DOHH2 (cell line): Measurements from ENCODE around the gene RAPGEF1.

ENCODE experiments used
- H3F3A ChIP-seq: fragments of 200-600 bp; sonication (generic), shearing (Covaris generic); 2 replicates; pipeline ENCODE4 v1.6.0; 2016; ENCODE audit warnings: antibody characterized with exemption, mild to moderate bottlenecking; ENCODE audit not compliant: control insufficient read depth, insufficient read depth
- H3K27ac ChIP-seq: fragments of 200-600 bp; sonication (generic); 2 replicates; pipeline ENCODE4 v1.5.1; 2014; ENCODE audit warnings: low read depth, mild to moderate bottlenecking, low read length, moderate library complexity
- H3K27me3 ChIP-seq: fragments of 200-600 bp; sonication (generic); 2 replicates; pipeline ENCODE4 v1.6.1; 2014; ENCODE audit warnings: mild to moderate bottlenecking, low read length, mixed read lengths; ENCODE audit not compliant: control insufficient read depth
- H3K36me3 ChIP-seq: fragments of 200-600 bp; sonication (generic); 2 replicates; pipeline ENCODE4 v1.6.1; 2014; ENCODE audit warnings: mild to moderate bottlenecking, low read length, moderate library complexity, mixed read lengths; ENCODE audit not compliant: control insufficient read depth
- H3K4me1 ChIP-seq: fragments of 200-600 bp; sonication (generic); 2 replicates; pipeline ENCODE4 v1.6.1; 2014; ENCODE audit warnings: mild to moderate bottlenecking, low read length, mixed read lengths; ENCODE audit not compliant: control insufficient read depth
- H3K4me2 ChIP-seq: fragments of 200-600 bp; sonication (generic); 2 replicates; pipeline ENCODE4 v1.6.0; 2014; ENCODE audit warnings: mild to moderate bottlenecking, low read length, moderate library complexity
- H3K4me3 ChIP-seq: fragments of 200-600 bp; sonication (generic); 2 replicates; pipeline ENCODE4 v1.5.1; 2014; ENCODE audit warnings: mild to moderate bottlenecking, low read length, mixed read lengths
- H3K79me2 ChIP-seq: fragments of 200-600 bp; sonication (generic); 2 replicates; pipeline ENCODE4 v1.6.1; 2014; ENCODE audit warnings: mild to moderate bottlenecking, low read length, mixed read lengths; ENCODE audit not compliant: control insufficient read depth
- H3K9me2 ChIP-seq: fragments of 200-600 bp; sonication (generic); replicated peaks from 2 replicates; pipeline ENCODE4 v1.6.1; 2014; ENCODE audit warnings: mild to moderate bottlenecking, low read length, mixed read lengths; ENCODE audit not compliant: control insufficient read depth
- H3K9me3 ChIP-seq: fragments of 200-600 bp; sonication (generic); 2 replicates; pipeline ENCODE4 v1.6.1; 2014; ENCODE audit warnings: antibody characterized with exemption, low read length, mixed read lengths; ENCODE audit not compliant: control insufficient read depth, insufficient read depth
- H4K20me1 ChIP-seq: fragments of 200-600 bp; sonication (generic); 2 replicates; pipeline ENCODE4 v1.6.0; 2014; ENCODE audit warnings: low read depth, mild to moderate bottlenecking, antibody characterized with exemption, low read length, moderate library complexity; ENCODE audit not compliant: control insufficient read depth, insufficient read depth
- EZH2phosphoT487 ChIP-seq: fragments of 200-600 bp; sonication (generic); IDR thresholded peaks from 2 replicates; pipeline ENCODE4 v1.6.1; 2017; ENCODE audit warnings: borderline replicate concordance, mild to moderate bottlenecking, antibody characterized with exemption, low read length, moderate library complexity, mixed read lengths
- TF ChIP-seq, protein P1 (sequence below): fragments of 200-600 bp; sonication (generic); IDR thresholded peaks from one replicate; pipeline ENCODE4 v1.5.1; 2014; ENCODE audit warnings: antibody characterized with exemption, mild to moderate bottlenecking, low read depth, low read length; ENCODE audit not compliant: poor library complexity, severe bottlenecking

The RAPGEF1 gene

DNA sequence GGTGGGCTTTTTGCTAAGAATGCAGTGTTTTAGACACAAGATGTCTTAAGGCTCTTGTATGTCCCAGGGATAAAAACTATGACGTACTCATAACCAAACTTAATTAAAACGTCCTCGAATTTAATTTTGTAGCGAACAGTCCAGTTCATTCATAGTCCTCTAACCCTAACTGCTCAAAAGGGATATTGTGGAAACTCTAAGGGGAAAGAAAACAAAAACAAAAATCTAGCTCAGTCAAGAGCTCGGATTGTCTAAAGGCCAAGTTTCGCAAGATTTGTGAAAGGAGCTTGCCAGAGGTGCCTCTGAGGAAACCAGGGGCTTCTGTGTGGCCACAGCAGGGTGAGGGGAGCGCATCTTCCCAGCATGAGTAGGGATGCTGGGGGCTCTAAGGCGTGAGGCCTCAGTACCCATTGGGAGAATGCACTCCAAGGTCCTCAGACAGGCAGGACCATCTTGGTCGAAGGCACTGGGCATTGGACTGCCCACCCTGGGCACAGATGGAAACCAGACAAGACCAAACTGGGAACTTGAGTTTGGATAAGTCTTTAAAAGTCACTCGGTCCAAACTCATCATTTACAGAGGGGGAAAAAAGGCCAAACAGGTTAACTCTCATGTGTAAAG lies 122.8 kb downstream of the RAPGEF1 start:
- no peaks in the 10 kb centered on the region for H4K20me1 ChIP-seq
- H3K9me2 ChIP-seq = no peaks in the 10 kb centered on the region
- H3K36me3 ChIP-seq = peaks cover 63% of the 10 kb centered on the region
- H3K4me3 ChIP-seq = no peak overlapping the region
- no peaks in the 10 kb centered on the region for H3F3A ChIP-seq
- H3K4me1 ChIP-seq = peaks cover 4% of the 10 kb centered on the region
- TF ChIP-seq, protein P1, sequence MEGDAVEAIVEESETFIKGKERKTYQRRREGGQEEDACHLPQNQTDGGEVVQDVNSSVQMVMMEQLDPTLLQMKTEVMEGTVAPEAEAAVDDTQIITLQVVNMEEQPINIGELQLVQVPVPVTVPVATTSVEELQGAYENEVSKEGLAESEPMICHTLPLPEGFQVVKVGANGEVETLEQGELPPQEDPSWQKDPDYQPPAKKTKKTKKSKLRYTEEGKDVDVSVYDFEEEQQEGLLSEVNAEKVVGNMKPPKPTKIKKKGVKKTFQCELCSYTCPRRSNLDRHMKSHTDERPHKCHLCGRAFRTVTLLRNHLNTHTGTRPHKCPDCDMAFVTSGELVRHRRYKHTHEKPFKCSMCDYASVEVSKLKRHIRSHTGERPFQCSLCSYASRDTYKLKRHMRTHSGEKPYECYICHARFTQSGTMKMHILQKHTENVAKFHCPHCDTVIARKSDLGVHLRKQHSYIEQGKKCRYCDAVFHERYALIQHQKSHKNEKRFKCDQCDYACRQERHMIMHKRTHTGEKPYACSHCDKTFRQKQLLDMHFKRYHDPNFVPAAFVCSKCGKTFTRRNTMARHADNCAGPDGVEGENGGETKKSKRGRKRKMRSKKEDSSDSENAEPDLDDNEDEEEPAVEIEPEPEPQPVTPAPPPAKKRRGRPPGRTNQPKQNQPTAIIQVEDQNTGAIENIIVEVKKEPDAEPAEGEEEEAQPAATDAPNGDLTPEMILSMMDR = no peak
- no peaks in the 10 kb centered on the region for H3K27me3 ChIP-seq
- H3K9me3 ChIP-seq = no peaks in the 10 kb centered on the region
- no peaks in the 10 kb centered on the region for H3K79me2 ChIP-seq
- no peak overlapping the region for H3K4me2 ChIP-seq
- H3K27ac ChIP-seq = no peak overlapping the region

DNA sequence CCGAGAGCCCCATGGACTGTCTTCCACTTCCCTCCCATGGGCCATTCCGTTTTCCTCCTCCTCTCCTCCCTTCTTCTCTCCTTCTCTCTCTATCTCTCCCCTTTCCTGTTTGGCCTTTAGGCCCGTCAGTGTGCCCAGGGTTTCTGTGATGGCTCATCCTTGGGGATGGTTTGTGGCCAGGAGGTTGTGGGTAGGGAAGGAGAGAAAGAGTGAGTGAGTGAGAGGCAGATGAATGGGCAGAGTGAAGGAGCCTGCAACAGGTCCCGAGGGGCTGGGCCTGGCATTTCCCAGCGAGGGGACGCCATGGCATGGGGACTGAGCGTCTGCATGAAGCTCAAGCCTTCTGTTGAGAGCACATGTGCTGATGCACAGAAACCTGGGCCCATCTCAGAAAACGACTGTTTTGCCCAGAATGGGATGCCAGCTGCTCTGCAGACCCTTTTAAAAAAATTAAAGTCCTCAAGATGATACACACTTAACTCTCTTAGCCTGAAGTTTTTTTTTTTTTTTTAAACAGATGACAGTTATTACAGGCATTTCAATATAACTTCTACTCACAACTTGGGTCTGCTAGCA lies 125.4 kb downstream of the RAPGEF1 start:
- Histone ChIP-seq H3K79me2 (no peaks in the 10 kb centered on the region), H4K20me1 (no peaks in the 10 kb centered on the region; the same call in 1 of the 2 replicates), H3K4me1 (no peaks in the 10 kb centered on the region), H3K4me2 (no peak overlapping the region), H3K27ac (no peak overlapping the region), H3K9me3 (no peaks in the 10 kb centered on the region), H3K9me2 (no peaks in the 10 kb centered on the region), H3K27me3 (no peaks in the 10 kb centered on the region), H3K4me3 (no peak overlapping the region), H3F3A (no peaks in the 10 kb centered on the region; the same call in 1 of the 2 replicates), H3K36me3 (peaks cover 50% of the 10 kb centered on the region)
- TF ChIP-seq EZH2phosphoT487 = no peak
- TF ChIP-seq, protein P1 = no peak

DNA sequence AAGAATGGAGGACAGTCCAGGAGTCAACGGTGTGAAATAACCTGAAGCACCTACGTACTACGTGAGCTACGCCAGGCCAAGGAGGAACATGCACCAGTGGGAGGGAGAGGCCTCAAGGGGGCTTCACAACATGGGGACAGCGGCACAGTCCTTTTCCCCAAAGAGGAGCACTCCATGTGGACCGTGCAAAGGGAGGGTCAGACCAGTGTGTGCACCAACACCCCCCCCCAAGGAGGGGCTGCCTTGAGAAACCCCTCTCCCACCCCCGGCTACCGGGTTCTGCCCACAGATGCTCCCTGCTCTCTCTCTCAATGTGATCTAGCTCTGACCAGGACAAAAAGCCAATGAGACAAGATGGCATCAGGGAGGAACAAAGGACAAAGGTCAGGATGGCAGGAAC lies 126.0 kb downstream of the RAPGEF1 start:
- Histone ChIP-seq H3K4me1 (no peaks in the 10 kb centered on the region), H3K9me2 (no peaks in the 10 kb centered on the region), H4K20me1 (no peaks in the 10 kb centered on the region; the same call in 1 of the 2 replicates), H3K4me3 (no peak overlapping the region), H3K79me2 (no peaks in the 10 kb centered on the region), H3K36me3 (peaks cover 45% of the 10 kb centered on the region), H3K27ac (no peak overlapping the region), H3F3A (no peaks in the 10 kb centered on the region; the same call in 1 of the 2 replicates), H3K27me3 (no peaks in the 10 kb centered on the region), H3K9me3 (no peaks in the 10 kb centered on the region), H3K4me2 (no peak overlapping the region)
- no peak for TF ChIP-seq EZH2phosphoT487
- TF ChIP-seq, protein P1 = no peak
